A673 (cell line): ENCODE data around the gene CHMP6.
A peak's percentile ranks its signal among the peaks of the same experiment; 100 is the strongest.

ENCODE experiments used
- CTCF ChIP-seq: fragments of 300-800, 200-600 bp; sonication (generic); conservative IDR thresholded peaks from 2 replicates; pipeline ENCODE4 v1.5.1; 2017; ENCODE audit warnings: low read depth, mild to moderate bottlenecking, antibody characterized with exemption, low read length, moderate library complexity, mixed read lengths
- EZH2 ChIP-seq: fragments of 200-600 bp; sonication (generic); IDR thresholded peaks from 2 replicates; pipeline ENCODE4 v1.6.1; 2017; ENCODE audit warnings: borderline replicate concordance, low read depth, mild to moderate bottlenecking, mixed read lengths, antibody characterized with exemption, low read length; ENCODE audit not compliant: poor library complexity, severe bottlenecking

GRCh38 chr17:80964859-80965580 is 26.6 kb upstream of the CHMP6 start:
- TF ChIP-seq EZH2 = no peak
- TF ChIP-seq CTCF = peak; percentile 23; the same call in 1 of the 2 replicates
